IMR-90 (cell line): ENCODE data around the gene STAT5B. TPM values are rescaled to one million over a fixed set of nuclear protein-coding genes. Genes with fewer than 3 reads are reported as not detected.
A peak's percentile ranks its signal among the peaks of the same experiment; 100 is the strongest.

Experiments used
- ATAC-seq: fragments of 200-7000 bp; cut with Tn5 transposase; 2 replicates; pipeline ENCODE4 v1.9.1; 2020; ENCODE audit warnings: low read depth, mild to moderate bottlenecking, moderate library complexity
- BruUV-seq: library from RNA; stranded (reverse); fragments of 400-500 nt; replicated peaks from 2 replicates; lab custom pipeline; 2021; lab: Mats Ljungman, UMichigan
- CTCF ChIA-PET: fragments of 300-600 bp; formaldehyde crosslinking; extraction: SDS; loops from one replicate; lab custom pipeline; 2021; ENCODE audit warnings: antibody characterized with exemption; lab: Yijun Ruan, JAX
- POLR2A ChIA-PET: fragments of 300-600 bp; sonication (Branson Sonifier 250); formaldehyde crosslinking; loops from one replicate; lab custom pipeline; 2022; ENCODE audit warnings: antibody characterized with exemption; ENCODE audit not compliant: unreplicated experiment; lab: Charles Lee
- DNase-seq: peaks from one replicate; pipeline ENCODE4 v3.0.0; 2013
- H2AFZ ChIP-seq: replicated peaks from 2 replicates; pipeline ENCODE3; 2013; ENCODE audit warnings: low read length, mild to moderate bottlenecking; ENCODE audit not compliant: poor library complexity
- H2AK5ac ChIP-seq: 2 replicates; pipeline ENCODE4 v1.6.1; 2013; ENCODE audit warnings: low read depth, low read length, inconsistent platforms
- H2AK9ac ChIP-seq: replicated peaks from 2 replicates; pipeline ENCODE3; 2013; ENCODE audit warnings: mild to moderate bottlenecking, low read depth, low read length, moderate library complexity; ENCODE audit not compliant: poor library complexity
- H2BK120ac ChIP-seq: 2 replicates; pipeline ENCODE4 v1.6.1; 2013; ENCODE audit warnings: low read depth, low read length, inconsistent platforms
- H2BK15ac ChIP-seq: 3 replicates; pipeline ENCODE4 v1.6.1; 2013; ENCODE audit warnings: low read depth, low read length, inconsistent platforms
- H2BK20ac ChIP-seq: 2 replicates; pipeline ENCODE4 v1.6.1; 2013; ENCODE audit warnings: low read depth, mild to moderate bottlenecking, inconsistent platforms, low read length, moderate library complexity
- H2BK5ac ChIP-seq: 2 replicates; pipeline ENCODE4 v1.6.1; 2013; ENCODE audit warnings: mild to moderate bottlenecking, low read depth, low read length, inconsistent platforms; ENCODE audit not compliant: poor library complexity, severe bottlenecking
- H3K14ac ChIP-seq: replicated peaks from 2 replicates; pipeline ENCODE4 v1.6.1; 2013; ENCODE audit warnings: low read depth, low read length, inconsistent platforms
- H3K18ac ChIP-seq: 2 replicates; pipeline ENCODE4 v1.6.1; 2013; ENCODE audit warnings: low read depth, low read length, control low read depth
- H3K23ac ChIP-seq: 2 replicates; pipeline ENCODE4 v1.6.1; 2013; ENCODE audit warnings: low read depth, low read length, inconsistent platforms
- H3K27ac ChIP-seq: 2 replicates; pipeline ENCODE4 v1.5.1; 2013; ENCODE audit warnings: mild to moderate bottlenecking, control low read depth, low read length; ENCODE audit not compliant: insufficient read depth
- H3K27me3 ChIP-seq: 2 replicates; pipeline ENCODE4 v1.6.1; 2013; ENCODE audit warnings: low read length; ENCODE audit not compliant: control insufficient read depth, insufficient read depth
- H3K36me3 ChIP-seq: 2 replicates; pipeline ENCODE4 v1.6.1; 2013; ENCODE audit warnings: low read length, mixed read lengths; ENCODE audit not compliant: control insufficient read depth, insufficient read depth
- H3K4ac ChIP-seq: 2 replicates; pipeline ENCODE4 v1.6.1; 2013; ENCODE audit warnings: low read depth, low read length, inconsistent platforms
- H3K4me1 ChIP-seq: 2 replicates; pipeline ENCODE4 v1.6.1; 2013; ENCODE audit warnings: low read length, mixed read lengths; ENCODE audit not compliant: control insufficient read depth, insufficient read depth
- H3K4me2 ChIP-seq: 2 replicates; pipeline ENCODE4 v1.6.1; 2013; ENCODE audit warnings: low read depth, mild to moderate bottlenecking, control low read depth, low read length, moderate library complexity
- H3K4me3 ChIP-seq: 2 replicates; pipeline ENCODE4 v1.5.1; 2013; ENCODE audit warnings: low read depth, mild to moderate bottlenecking, control low read depth, low read length, moderate library complexity; ENCODE audit not compliant: insufficient read depth
- H3K56ac ChIP-seq: 2 replicates; pipeline ENCODE4 v1.6.1; 2013; ENCODE audit warnings: low read length, inconsistent platforms; ENCODE audit not compliant: insufficient read depth; ENCODE audit errors: extremely low read depth
- H3K79me1 ChIP-seq, 2 experiments: 2 replicates each; pipeline ENCODE4 v1.6.1; 2013; ENCODE audit warnings: low read length in 2 of 2, inconsistent platforms in 1 of 2, low read depth in 1 of 2
- H3K9ac ChIP-seq: 2 replicates; pipeline ENCODE4 v1.6.1; 2013; ENCODE audit warnings: low read depth, low read length, control low read depth
- H3K9me1 ChIP-seq: 2 replicates; pipeline ENCODE4 v1.6.1; 2013; ENCODE audit warnings: low read length, inconsistent platforms; ENCODE audit not compliant: insufficient read depth
- H3K9me3 ChIP-seq: 2 replicates; pipeline ENCODE4 v1.6.1; 2013; ENCODE audit warnings: low read length; ENCODE audit not compliant: control insufficient read depth, insufficient read depth
- H4K20me1 ChIP-seq: 2 replicates; pipeline ENCODE4 v1.6.1; 2013; ENCODE audit warnings: low read length, inconsistent platforms; ENCODE audit not compliant: insufficient read depth
- H4K5ac ChIP-seq: 2 replicates; pipeline ENCODE4 v1.6.1; 2013; ENCODE audit warnings: mild to moderate bottlenecking, low read depth, low read length, control low read depth
- H4K8ac ChIP-seq, 2 experiments: 2 replicates each; pipeline ENCODE4 v1.6.1; 2013; ENCODE audit warnings: low read depth in 2 of 2, low read length in 2 of 2, control low read depth in 1 of 2, inconsistent platforms in 1 of 2
- H4K91ac ChIP-seq: 2 replicates; pipeline ENCODE4 v1.6.1; 2013; ENCODE audit warnings: low read depth, low read length, inconsistent platforms; ENCODE audit not compliant: insufficient read depth
- FOS ChIP-seq: fragments of 150-350 bp; IDR thresholded peaks from 2 replicates; pipeline ENCODE4 v1.6.1; 2016; ENCODE audit warnings: low read depth, low read length
- MAFK ChIP-seq: IDR thresholded peaks from 2 replicates; pipeline ENCODE4 v1.6.1; 2012; ENCODE audit warnings: low read depth, low read length, improper control_type of control experiment
- RFX5 ChIP-seq: IDR thresholded peaks from 2 replicates; pipeline ENCODE4 v1.8.0; 2012; ENCODE audit warnings: low read depth, mild to moderate bottlenecking, low read length, moderate library complexity
- SMC3 ChIP-seq: fragments of 150-350 bp; IDR thresholded peaks from 2 replicates; pipeline ENCODE4 v1.6.1; 2016; ENCODE audit warnings: low read depth, mild to moderate bottlenecking, antibody characterized with exemption, low read length, moderate library complexity
- WGBS, 2 experiments: methylation state at CpG; one replicate each; pipeline versions ENCODE4 v1.1.5 to v1.1.7; 2013; ENCODE audit warnings: missing lambda C conversion rate in 2 of 2; ENCODE audit not compliant: insufficient read length in 1 of 2; ENCODE audit errors: extremely low coverage in 2 of 2; 5-methylcytosine and 5-hydroxymethylcytosine counted together
- dilution Hi-C: fragments of 300-500 bp; cut with HindIII; formaldehyde crosslinking; loops from one replicate; pipeline ENCODE4 v1.14.3; 2018; ENCODE audit warnings: low sequenced_read_pairs; ENCODE audit not compliant: unreplicated experiment
- in situ Hi-C: fragments of 300-500 bp; cut with MboI; formaldehyde crosslinking; loops from 3 replicates; pipeline ENCODE4 v1.14.3; 2019; ENCODE audit warnings: low sequenced_read_pairs, inconsistent platforms, mixed read lengths
- intact Hi-C: fragments of 100-400 bp; cut with micrococcal nuclease; formaldehyde crosslinking; loops from 2 replicates; pipeline ENCODE4 v1.10.0; 2022
- polyA plus RNA-seq, 3 experiments: library from polyadenylated mRNA; depleted of rRNA; stranded (reverse); fragments of >200 nt; gene quantifications; 2 replicates each; pipeline ENCODE4 v1.2.3, GENCODE V29; 2012; ENCODE audit warnings: low replicate concordance in 1 of 3
- total RNA-seq: library from RNA; depleted of rRNA; stranded (reverse); fragments of >200 nt; gene quantifications from 2 replicates; pipeline ENCODE4 v1.2.3, GENCODE V29; 2012
- TF ChIP-seq, protein P1 (sequence below): fragments of 150-350 bp; IDR thresholded peaks from 2 replicates; pipeline ENCODE4 v1.6.1; 2016; ENCODE audit warnings: low read depth, mild to moderate bottlenecking, low read length, moderate library complexity, borderline replicate concordance
- TF ChIP-seq, protein P2 (sequence below): conservative IDR thresholded peaks from 2 replicates; pipeline ENCODE4 v1.5.1; 2012; ENCODE audit warnings: mild to moderate bottlenecking, low read depth, low read length, improper control_type of control experiment

The STAT5B gene
- total and polyA plus RNA-seq, 2 of the 4 experiments (the other 2 are of a cell fraction): 24.4 to 29.6 TPM

DNA sequence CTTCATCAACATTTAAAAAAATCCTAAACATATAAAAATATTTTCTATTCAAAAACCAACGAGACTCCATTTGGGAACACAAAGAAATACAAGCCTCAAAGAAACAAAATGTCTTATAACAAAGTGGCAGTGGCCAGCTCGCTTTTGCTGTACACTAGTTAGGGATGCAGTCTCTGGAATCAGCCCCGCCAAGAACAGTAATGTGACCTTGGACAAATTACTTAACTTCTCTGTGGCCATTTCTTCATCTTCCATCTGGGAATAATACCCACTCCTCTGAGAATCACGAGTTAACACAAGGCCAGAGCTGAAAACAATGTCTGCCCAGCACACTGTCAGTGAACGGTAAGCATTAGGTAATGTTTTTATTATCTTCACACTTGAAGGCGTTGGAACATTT is 5.6 kb downstream of the STAT5B start:
- ATAC-seq (no peak), DNase-seq (no peak)
- CTCF ChIA-PET: no interaction called here
- no TSS peak for BruUV-seq
- Histone ChIP-seq H3K9me1 (peaks cover 18% of the 10 kb centered on the region), H2AK9ac (no peak overlapping the region), H3K9ac (no peak overlapping the region), H2BK20ac (0 out of 2 replicates have a peak overlapping the region, but pooled peaks have one; percentile 20), H3K4ac (no peak overlapping the region), H3K27ac (no peak overlapping the region), H3K56ac (no peak overlapping the region), H3K18ac (no peak overlapping the region; the same call in 1 of the 2 replicates), H2BK5ac (peak overlapping the region; percentile 58), H3K4me2 (no peak overlapping the region), H3K9me3 (no peaks in the 10 kb centered on the region), H3K14ac (no peak overlapping the region), H4K20me1 (peaks cover 49% of the 10 kb centered on the region), H3K4me1 (peaks cover 13% of the 10 kb centered on the region), H3K23ac (peak overlapping the region; percentile 68), H3K4me3 (no peak overlapping the region), H2AFZ (no peak overlapping the region), H2BK120ac (no peak overlapping the region), H4K91ac (no peak overlapping the region), H3K79me1 (peaks cover 13 to 72% of the 10 kb centered on the region in 2 experiments; a peak in 3 of 4 replicates), H2AK5ac (no peak overlapping the region), H3K36me3 (no peaks in the 10 kb centered on the region), H4K5ac (no peak overlapping the region), H2BK15ac (no peak overlapping the region), H4K8ac (no peak overlapping the region), H3K27me3 (no peaks in the 10 kb centered on the region)
- POLR2A ChIA-PET: no interaction called here
- dilution Hi-C loops: no loop called here
- TF ChIP-seq MAFK: no peak
- TF ChIP-seq, protein P1, sequence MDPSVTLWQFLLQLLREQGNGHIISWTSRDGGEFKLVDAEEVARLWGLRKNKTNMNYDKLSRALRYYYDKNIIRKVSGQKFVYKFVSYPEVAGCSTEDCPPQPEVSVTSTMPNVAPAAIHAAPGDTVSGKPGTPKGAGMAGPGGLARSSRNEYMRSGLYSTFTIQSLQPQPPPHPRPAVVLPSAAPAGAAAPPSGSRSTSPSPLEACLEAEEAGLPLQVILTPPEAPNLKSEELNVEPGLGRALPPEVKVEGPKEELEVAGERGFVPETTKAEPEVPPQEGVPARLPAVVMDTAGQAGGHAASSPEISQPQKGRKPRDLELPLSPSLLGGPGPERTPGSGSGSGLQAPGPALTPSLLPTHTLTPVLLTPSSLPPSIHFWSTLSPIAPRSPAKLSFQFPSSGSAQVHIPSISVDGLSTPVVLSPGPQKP: no peak
- TF ChIP-seq RFX5: no peak
- TF ChIP-seq, protein P2, sequence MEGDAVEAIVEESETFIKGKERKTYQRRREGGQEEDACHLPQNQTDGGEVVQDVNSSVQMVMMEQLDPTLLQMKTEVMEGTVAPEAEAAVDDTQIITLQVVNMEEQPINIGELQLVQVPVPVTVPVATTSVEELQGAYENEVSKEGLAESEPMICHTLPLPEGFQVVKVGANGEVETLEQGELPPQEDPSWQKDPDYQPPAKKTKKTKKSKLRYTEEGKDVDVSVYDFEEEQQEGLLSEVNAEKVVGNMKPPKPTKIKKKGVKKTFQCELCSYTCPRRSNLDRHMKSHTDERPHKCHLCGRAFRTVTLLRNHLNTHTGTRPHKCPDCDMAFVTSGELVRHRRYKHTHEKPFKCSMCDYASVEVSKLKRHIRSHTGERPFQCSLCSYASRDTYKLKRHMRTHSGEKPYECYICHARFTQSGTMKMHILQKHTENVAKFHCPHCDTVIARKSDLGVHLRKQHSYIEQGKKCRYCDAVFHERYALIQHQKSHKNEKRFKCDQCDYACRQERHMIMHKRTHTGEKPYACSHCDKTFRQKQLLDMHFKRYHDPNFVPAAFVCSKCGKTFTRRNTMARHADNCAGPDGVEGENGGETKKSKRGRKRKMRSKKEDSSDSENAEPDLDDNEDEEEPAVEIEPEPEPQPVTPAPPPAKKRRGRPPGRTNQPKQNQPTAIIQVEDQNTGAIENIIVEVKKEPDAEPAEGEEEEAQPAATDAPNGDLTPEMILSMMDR: no peak
- no peak for TF ChIP-seq SMC3
- no peak for TF ChIP-seq FOS
- intact Hi-C loops: no loop called here
- in situ Hi-C loops: no loop called here
- 85 to 100% methylated on average over 1 to 2 of the region's 6 CpGs for WGBS, 2 experiments
